H1 (cell line): ENCODE results near the gene IPO13. TPM values are rescaled to one million over a fixed set of nuclear protein-coding genes. Genes with fewer than 3 reads are reported as not detected.

Source experiments
- BCL11A ChIP-seq, 2 experiments: IDR thresholded peaks; one replicate each; pipeline ENCODE4 v1.6.1; 2011; ENCODE audit warnings: low read depth in 2 of 2, low read length in 2 of 2, mild to moderate bottlenecking in 2 of 2
- CHD1 ChIP-seq: IDR thresholded peaks from 2 replicates; pipeline ENCODE4 v1.6.1; 2012; ENCODE audit warnings: low read depth, low read length, improper control_type of control experiment
- EGR1 ChIP-seq: IDR thresholded peaks from 2 replicates; pipeline ENCODE4 v1.6.1; 2011; ENCODE audit warnings: low read depth, low read length, borderline replicate concordance
- EZH2 ChIP-seq: fragments of 200-600 bp; sonication (generic); IDR thresholded peaks from 2 replicates; pipeline ENCODE4 v1.7.1; 2012; ENCODE audit warnings: low read depth, mild to moderate bottlenecking, moderate library complexity, low read length, inconsistent platforms; ENCODE audit not compliant: severe bottlenecking
- JUND ChIP-seq: IDR thresholded peaks from 2 replicates; pipeline ENCODE4 v1.6.1; 2011; ENCODE audit warnings: mild to moderate bottlenecking, improper control_type of control experiment, low read length
- TAF1 ChIP-seq: IDR thresholded peaks from 2 replicates; pipeline ENCODE4 v1.6.1; 2011; ENCODE audit warnings: mild to moderate bottlenecking, low read depth, low read length
- polyA plus RNA-seq, 7 experiments: library from polyadenylated mRNA; depleted of rRNA in 3 of 7; stranded (reverse) in 5 of 7; unstranded in 2 of 7; fragments of >200 nt in 5 of 7; fragments of 200-250 nt in 2 of 7; gene quantifications; 1 replicate in 5 of 7; 2 replicates in 1 of 7; 4 replicates in 1 of 7; pipeline versions ENCODE4 v1.2.1 to v1.2.3, GENCODE V29; 2011 to 2013; ENCODE audit warnings: missing spikeins in 2 of 7, mixed read lengths in 2 of 7
- total RNA-seq: library from RNA; stranded (reverse); fragmentation: NEBNext Ultra II Directional; extraction: Animal tissue kit (Norgen Biotek cat#: 25700); gene quantifications from 2 replicates; pipeline ENCODE4 v1.2.1, GENCODE V29; 2021
- TF ChIP-seq, protein P1 (sequence below): IDR thresholded peaks from 2 replicates; pipeline ENCODE4 v1.6.1; 2012; ENCODE audit warnings: inconsistent platforms

IPO13 gene
- total and polyA plus RNA-seq, 2 of the 8 experiments (the other 6 are each of a cell fraction or from before 2014, with no cell fraction given), result 23.0 to 27.0 TPM

DNA sequence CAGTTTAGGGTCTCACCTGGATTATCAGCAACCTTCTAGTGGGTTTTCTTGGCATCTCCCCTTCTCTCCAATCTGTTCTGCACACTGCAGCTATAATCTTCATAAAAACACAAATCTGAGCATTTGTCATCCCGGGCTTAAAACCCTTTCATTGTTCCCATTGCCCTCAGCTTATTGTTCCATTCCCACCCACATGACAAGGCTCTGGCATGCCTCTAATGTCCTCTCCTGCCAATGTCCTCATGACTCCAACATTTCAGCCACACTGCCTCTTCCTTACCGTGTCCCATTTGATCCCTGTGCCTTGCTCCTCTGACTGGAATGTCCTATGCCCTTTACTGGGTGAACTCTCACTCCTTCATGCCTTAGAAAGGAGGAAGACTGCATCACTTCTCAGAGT is 15.6 kb downstream of the IPO13 start (continued):
- TF ChIP-seq TAF1 (no peak), EGR1 (no peak), CHD1 (no peak), EZH2 (no peak), JUND (no peak), BCL11A (IDR thresholded peaks at IDR 0.05; ENCODE audit: low read depth in 2 of 2, low read length in 2 of 2) (no peak)
- TF ChIP-seq, protein P1, sequence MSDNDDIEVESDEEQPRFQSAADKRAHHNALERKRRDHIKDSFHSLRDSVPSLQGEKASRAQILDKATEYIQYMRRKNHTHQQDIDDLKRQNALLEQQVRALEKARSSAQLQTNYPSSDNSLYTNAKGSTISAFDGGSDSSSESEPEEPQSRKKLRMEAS, result no peak
